ENCODE data around the gene DHRS7C. TPM values are rescaled to one million over a fixed set of nuclear protein-coding genes. Genes with fewer than 3 reads are reported as not detected.

The DHRS7C gene
- polyA plus RNA-seq (2012; ENCODE audit: insufficient read length, low read depth): not detected

- no peak for TF ChIP-seq POLR2AphosphoS5 (IDR thresholded peaks at IDR 0.05; ENCODE audit: low read depth, low read length)
- TF ChIP-seq REST (IDR thresholded peaks at IDR 0.05; ENCODE audit: insufficient read depth in 1 of 2, low read depth in 2 of 2, low read length in 2 of 2): no peak
- no peak for TF ChIP-seq SIN3A (IDR thresholded peaks at IDR 0.05; ENCODE audit: borderline replicate concordance, insufficient read depth, low read length)
- no peak for TF ChIP-seq TAF1 (IDR thresholded peaks at IDR 0.05; ENCODE audit: borderline replicate concordance, insufficient read depth, low read length)
- TF ChIP-seq FOXP2 (optimal IDR thresholded peaks at IDR 0.05; ENCODE audit: borderline replicate concordance, extremely low read depth, extremely low read length, insufficient read depth): no peak
These were observed at the start of gene DHRS7C for GRCh38 chr17:9790889-9791876. Gene DHRS7C (minus strand): TSS chr17:9791592. CDS start chr17:9791284, 308 bp downstream.

GRCh38 chr17:9839433-9839832, 48.0 kb upstream of the DHRS7C start:
- TF ChIP-seq SIN3A (IDR thresholded peaks at IDR 0.05; ENCODE audit: borderline replicate concordance, insufficient read depth, low read length) (no peak), TAF1 (IDR thresholded peaks at IDR 0.05; ENCODE audit: borderline replicate concordance, insufficient read depth, low read length) (no peak), POLR2AphosphoS5 (IDR thresholded peaks at IDR 0.05; ENCODE audit: low read depth, low read length) (no peak)

GRCh38 chr17:9837551-9838471, 46.4 kb upstream of the DHRS7C start:
- no peak for TF ChIP-seq TAF1 (IDR thresholded peaks at IDR 0.05; ENCODE audit: borderline replicate concordance, insufficient read depth, low read length)
- TF ChIP-seq FOXP2 (optimal IDR thresholded peaks at IDR 0.05; ENCODE audit: borderline replicate concordance, extremely low read depth, extremely low read length, insufficient read depth): no peak
- no peak for TF ChIP-seq POLR2AphosphoS5 (IDR thresholded peaks at IDR 0.05; ENCODE audit: low read depth, low read length)
- no peak for TF ChIP-seq REST (IDR thresholded peaks at IDR 0.05; ENCODE audit: insufficient read depth in 1 of 2, low read depth in 2 of 2, low read length in 2 of 2)
- no peak for TF ChIP-seq SIN3A (IDR thresholded peaks at IDR 0.05; ENCODE audit: borderline replicate concordance, insufficient read depth, low read length)

- TF ChIP-seq POLR2AphosphoS5 (IDR thresholded peaks at IDR 0.05; ENCODE audit: low read depth, low read length): no peak
- no peak for TF ChIP-seq SIN3A (IDR thresholded peaks at IDR 0.05; ENCODE audit: borderline replicate concordance, insufficient read depth, low read length)
- TF ChIP-seq FOXP2 (optimal IDR thresholded peaks at IDR 0.05; ENCODE audit: borderline replicate concordance, extremely low read depth, extremely low read length, insufficient read depth): no peak
- TF ChIP-seq TAF1 (IDR thresholded peaks at IDR 0.05; ENCODE audit: borderline replicate concordance, insufficient read depth, low read length): no peak
- TF ChIP-seq REST (IDR thresholded peaks at IDR 0.05; ENCODE audit: insufficient read depth in 1 of 2, low read depth in 2 of 2, low read length in 2 of 2): no peak
These were observed 42.5 kb upstream of the DHRS7C start for GRCh38 chr17:9833922-9834321.

GRCh38 chr17:9830711-9831110, 39.3 kb upstream of the DHRS7C start:
- TF ChIP-seq SIN3A (IDR thresholded peaks at IDR 0.05; ENCODE audit: borderline replicate concordance, insufficient read depth, low read length) (no peak), POLR2AphosphoS5 (IDR thresholded peaks at IDR 0.05; ENCODE audit: low read depth, low read length) (no peak), REST (IDR thresholded peaks at IDR 0.05; ENCODE audit: insufficient read depth in 1 of 2, low read depth in 2 of 2, low read length in 2 of 2) (no peak), FOXP2 (optimal IDR thresholded peaks at IDR 0.05; ENCODE audit: borderline replicate concordance, extremely low read depth, extremely low read length, insufficient read depth) (no peak), TAF1 (IDR thresholded peaks at IDR 0.05; ENCODE audit: borderline replicate concordance, insufficient read depth, low read length) (no peak)
